Measurements from ENCODE around the gene OR2D2.

DNA sequence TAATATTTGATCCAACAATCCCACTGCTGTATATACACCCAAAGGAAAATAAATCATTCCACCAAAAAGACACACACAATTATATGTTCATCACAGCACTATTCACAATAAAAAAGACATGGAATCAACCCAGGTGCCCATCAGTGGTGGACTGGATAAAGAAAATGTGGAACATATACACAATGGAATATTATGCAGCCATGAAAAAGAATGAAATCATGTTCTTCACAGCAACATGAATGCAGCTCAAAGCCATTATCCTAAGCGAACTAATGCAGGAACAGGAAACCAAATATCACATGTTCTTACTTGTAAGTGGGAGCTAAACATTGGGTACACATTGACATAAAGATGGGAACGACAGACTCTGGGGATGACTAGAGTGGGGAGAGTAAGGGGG, 27.4 kb upstream of the OR2D2 start:
- TF ChIP-seq POLR2A (IDR thresholded peaks at IDR 0.05; ENCODE audit: low read depth, low read length) (no peak), POLR2AphosphoS5 (IDR thresholded peaks at IDR 0.05; ENCODE audit: low read depth, low read length) (no peak), TAF1 (IDR thresholded peaks at IDR 0.05; ENCODE audit: borderline replicate concordance, low read depth, low read length) (no peak)
